Body of pancreas (tissue), 4 donors: ENCODE results near the gene METTL6. TPM values are rescaled to one million over a fixed set of nuclear protein-coding genes. Genes with fewer than 3 reads are reported as not detected.

ENCODE experiments used
- ATAC-seq: fragments of 150-250 bp; one replicate; pipeline ENCODE4 v1.9.1; 2016
- DNase-seq, 4 donors: peaks; one replicate each; pipeline ENCODE4 v3.0.0-alpha.2; 2019
- H3K27ac ChIP-seq, 4 donors: fragments of 200-600 bp; sonication (generic); 1 replicate in 3 of 4; 2 replicates in 1 of 4; pipeline versions ENCODE4 v1.5.1 to v1.6.1; 2016 to 2019; ENCODE audit warnings: mild to moderate bottlenecking in 1 of 4, mixed read lengths in 1 of 4, moderate library complexity in 1 of 4
- H3K27me3 ChIP-seq, 2 donors: fragments of 200-600 bp; sonication (generic); one replicate each; pipeline ENCODE4 v1.6.0; 2016; ENCODE audit warnings: mild to moderate bottlenecking in 1 of 2
- H3K36me3 ChIP-seq, 2 donors: fragments of 200-600 bp; sonication (generic); replicated peaks in 1 of 2; 2 replicates each; pipeline ENCODE4 v1.5.1; 2016; ENCODE audit warnings: low read depth in 2 of 2; ENCODE audit not compliant: insufficient read depth in 1 of 2
- H3K4me1 ChIP-seq: fragments of 200-600 bp; sonication (generic); one replicate; pipeline ENCODE4 v1.6.0; 2016
- H3K4me3 ChIP-seq, 2 donors: fragments of 200-600 bp; sonication (generic); 1 replicate in 1 of 2; 2 replicates in 1 of 2; pipeline ENCODE4 v1.5.1; 2016 to 2019
- H3K9me3 ChIP-seq, 3 donors: fragments of 200-600 bp; sonication (generic); 1 replicate in 2 of 3; 2 replicates in 1 of 3; pipeline ENCODE4 v1.5.1; 2016
- CTCF ChIP-seq, 7 experiments: fragments of 450-650 bp in 4 of 7; fragments of 200-600 bp in 3 of 7; sonication (generic) in 3 of 7; IDR thresholded peaks; one replicate each; pipeline ENCODE4 v1.5.1; 2016 to 2019; ENCODE audit warnings: antibody characterized with exemption in 7 of 7
- POLR2A ChIP-seq, 3 donors: fragments of 450-650 bp; IDR thresholded peaks; one replicate each; pipeline ENCODE4 v1.6.1; 2016; ENCODE audit warnings: antibody characterized with exemption in 3 of 3, mild to moderate bottlenecking in 2 of 3
- WGBS, 2 donors: methylation state at CpG; one replicate each; pipeline ENCODE4 v1.1.5; 2017; 5-methylcytosine and 5-hydroxymethylcytosine counted together
- intact Hi-C: fragments of 100-400 bp; cut with DNase I; formaldehyde crosslinking; loops from one replicate; pipeline ENCODE4 v1.15.1; 2023
- total RNA-seq, 2 donors: library from RNA; depleted of rRNA; stranded (reverse); fragments of >200 nt; gene quantifications; one replicate each; pipeline ENCODE4 v1.1.0, GENCODE V29; 2016

Gene METTL6
- total RNA-seq, 2 donors from 2014 or later: 3.3 to 14.5 TPM

DNA sequence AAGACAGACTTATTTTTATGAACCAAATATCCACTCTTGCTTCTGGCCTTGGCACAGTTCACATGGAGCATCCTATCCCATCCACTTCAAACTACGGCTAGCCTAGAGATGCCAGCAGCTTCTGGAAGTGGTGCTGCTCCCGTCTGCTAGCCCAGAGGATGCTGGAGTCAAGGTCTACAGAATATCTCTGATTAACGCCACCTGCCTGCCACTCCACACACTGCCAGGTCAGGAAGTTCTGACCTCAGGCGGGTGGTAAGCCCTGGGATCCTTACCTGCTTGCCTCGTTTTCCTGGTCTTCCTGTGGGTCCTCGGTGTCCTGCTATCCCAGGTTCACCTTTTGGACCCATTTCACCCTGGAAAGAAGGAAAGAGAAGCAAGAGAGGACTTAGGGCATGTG, 42.9 kb upstream of the METTL6 start:
- TF ChIP-seq POLR2A (IDR thresholded peaks at IDR 0.05) (no peak), CTCF (IDR thresholded peaks at IDR 0.05) (no peak)
- H3K4me3 ChIP-seq: no peak overlapping the region
- intact Hi-C loops: no loop called here
- H3K27ac ChIP-seq: no peak overlapping the region
- ATAC-seq (no peak), DNase-seq (no peak)
- no peaks in the 10 kb centered on the region for H3K9me3 ChIP-seq
- H3K27me3 ChIP-seq: no peaks in the 10 kb centered on the region
- H3K4me1 ChIP-seq: no peaks in the 10 kb centered on the region
- no peaks in the 10 kb centered on the region for H3K36me3 ChIP-seq
- WGBS, 2 donors: 79 to 90% methylated on average over 3 to 6 of the region's 6 CpGs

DNA sequence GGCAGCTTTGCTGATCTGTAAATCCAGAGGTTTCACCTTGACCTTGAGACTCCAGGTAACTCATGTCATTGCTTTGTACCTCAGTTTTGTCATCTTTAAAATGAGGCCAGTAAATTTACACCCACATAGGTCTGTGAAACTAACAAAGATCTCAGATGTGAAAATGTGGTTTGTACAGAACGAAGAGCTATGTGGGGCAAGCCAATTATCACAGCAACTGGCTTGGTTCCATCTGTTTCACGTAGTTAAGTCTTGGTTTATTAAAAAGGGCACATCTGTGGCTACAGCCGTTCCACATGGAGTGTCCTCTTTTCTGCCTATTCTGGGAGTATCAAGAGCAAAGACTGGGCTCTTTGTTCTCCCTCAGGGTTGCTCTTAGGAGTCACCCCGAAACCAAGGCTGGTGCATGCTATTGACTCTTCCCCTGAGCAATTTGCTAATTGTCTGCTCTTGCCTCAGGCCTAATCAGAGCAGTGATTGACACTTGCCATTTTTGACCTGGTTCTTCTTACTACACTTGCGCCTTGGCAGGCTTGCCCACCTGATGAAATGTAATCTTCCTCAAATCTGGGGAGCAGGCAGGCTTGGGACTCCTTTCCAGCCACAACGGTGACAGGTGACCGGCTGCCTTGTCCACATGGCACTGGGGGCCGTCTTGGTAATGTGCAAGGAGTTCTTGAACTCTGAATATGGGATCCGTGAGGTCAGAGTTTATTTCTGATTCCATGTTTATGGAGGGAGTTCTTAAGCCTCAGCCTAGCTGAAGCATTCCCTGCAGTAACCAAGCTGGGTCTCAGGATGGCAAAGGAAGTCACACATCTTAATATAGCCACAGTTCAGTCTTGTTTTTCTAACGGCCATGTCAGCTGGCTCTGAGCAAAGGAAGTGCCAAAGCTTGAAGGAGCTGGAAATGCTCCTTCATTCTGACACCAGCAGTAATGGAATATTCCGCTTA, 40.2 kb upstream of the METTL6 start:
- no peaks in the 10 kb centered on the region for H3K36me3 ChIP-seq
- H3K9me3 ChIP-seq: no peaks in the 10 kb centered on the region
- H3K4me3 ChIP-seq: no peak overlapping the region
- H3K27me3 ChIP-seq: no peaks in the 10 kb centered on the region
- DNase-seq (no peak), ATAC-seq (no peak)
- no peaks in the 10 kb centered on the region for H3K4me1 ChIP-seq
- intact Hi-C loops: no loop called here
- WGBS, 2 donors: 88 to 91% methylated on average over 11 of the region's 11 CpGs
- no peak overlapping the region for H3K27ac ChIP-seq
- TF ChIP-seq CTCF (IDR thresholded peaks at IDR 0.05): no peak

DNA sequence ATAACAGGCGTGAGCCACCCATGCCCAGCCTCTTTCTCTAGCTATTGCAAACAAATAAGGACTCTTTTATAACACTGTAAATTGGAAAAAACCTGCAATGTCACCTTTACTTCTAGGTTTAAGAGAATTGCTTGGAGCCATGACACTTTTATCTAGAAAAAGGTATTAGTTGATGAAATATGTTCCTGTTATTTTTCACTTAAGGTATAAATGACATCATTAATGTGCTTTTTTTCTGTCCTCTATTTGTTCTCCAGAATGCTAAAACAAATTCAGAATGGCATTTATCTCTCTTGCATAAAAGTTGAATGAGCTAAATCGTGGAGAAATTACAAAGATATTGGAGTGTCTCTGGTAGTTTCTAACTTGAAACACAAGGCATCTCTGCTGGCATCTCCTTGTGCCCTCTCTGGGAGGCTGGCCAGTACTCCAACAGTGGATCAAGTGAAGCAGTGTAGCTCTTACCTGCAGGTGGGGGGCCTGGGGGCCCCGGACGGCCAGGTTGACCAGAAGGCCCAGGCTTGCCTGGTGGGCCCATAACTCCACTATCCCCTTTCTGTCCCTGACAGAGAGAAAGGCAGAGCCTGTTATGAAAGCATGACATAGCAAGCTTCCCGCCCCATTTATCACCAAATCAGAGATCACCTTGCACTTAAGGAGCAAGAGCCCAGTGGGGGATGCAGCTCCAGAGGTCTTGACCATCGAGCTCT, 38.7 kb upstream of the METTL6 start:
- intact Hi-C loops: no loop called here
- 86 to 96% methylated on average over 6 of the region's 6 CpGs for WGBS, 2 donors
- Histone ChIP-seq H3K27ac (no peak overlapping the region), H3K4me1 (no peaks in the 10 kb centered on the region), H3K27me3 (no peaks in the 10 kb centered on the region), H3K36me3 (no peaks in the 10 kb centered on the region), H3K4me3 (no peak overlapping the region), H3K9me3 (no peaks in the 10 kb centered on the region)
- no peak for ATAC-seq
- TF ChIP-seq CTCF (IDR thresholded peaks at IDR 0.05) (no peak), POLR2A (IDR thresholded peaks at IDR 0.05) (no peak)
- no peak for DNase-seq

DNA sequence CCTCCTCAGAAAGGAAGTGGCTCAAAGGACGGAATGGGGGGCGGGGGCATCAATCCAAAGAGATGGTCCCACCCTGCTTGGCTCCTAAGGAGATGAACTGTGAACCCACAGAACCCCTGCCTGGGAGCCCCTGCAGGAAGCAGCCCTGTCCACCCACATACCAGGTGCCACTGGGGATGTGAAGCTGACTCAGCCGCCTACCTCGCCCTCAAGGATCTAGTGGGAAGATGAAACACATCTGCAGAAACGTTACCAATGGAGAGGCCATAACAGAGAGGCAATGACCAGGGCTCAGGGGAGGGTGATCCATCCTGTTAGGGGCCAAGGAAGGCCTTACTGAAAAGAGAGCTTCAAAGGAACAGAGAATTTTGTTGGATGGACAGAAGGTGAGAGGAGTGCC, 35.1 kb upstream of the METTL6 start:
- intact Hi-C loops: no loop called here
- WGBS, 2 donors: 88 to 89% methylated on average over 5 of the region's 5 CpGs
- ATAC-seq: no peak

More for the DNA sequence above, 35.1 kb upstream of the METTL6 start:
- no peaks in the 10 kb centered on the region for H3K27me3 ChIP-seq
- DNase-seq: no peak
- H3K4me1 ChIP-seq: peaks cover 5% of the 10 kb centered on the region
- no peaks in the 10 kb centered on the region for H3K36me3 ChIP-seq
- TF ChIP-seq POLR2A (IDR thresholded peaks at IDR 0.05) (no peak), CTCF (IDR thresholded peaks at IDR 0.05) (no peak)
- no peak overlapping the region for H3K27ac ChIP-seq
- H3K4me3 ChIP-seq: no peak overlapping the region
- no peaks in the 10 kb centered on the region for H3K9me3 ChIP-seq
